Inferior parietal cortex (tissue), 1 donor: ENCODE data around the gene FGL2.
"Not testable (repeated sequence)": the region's sequence is repeated elsewhere in the genome, so short reads cannot be mapped to it uniquely, and the experiment has no call there.

Experiments
- DNase-seq: peaks from one replicate; pipeline ENCODE4 v3.0.0-alpha.2; 2016; ENCODE audit errors: extremely low spot score

Gene FGL2

DNA sequence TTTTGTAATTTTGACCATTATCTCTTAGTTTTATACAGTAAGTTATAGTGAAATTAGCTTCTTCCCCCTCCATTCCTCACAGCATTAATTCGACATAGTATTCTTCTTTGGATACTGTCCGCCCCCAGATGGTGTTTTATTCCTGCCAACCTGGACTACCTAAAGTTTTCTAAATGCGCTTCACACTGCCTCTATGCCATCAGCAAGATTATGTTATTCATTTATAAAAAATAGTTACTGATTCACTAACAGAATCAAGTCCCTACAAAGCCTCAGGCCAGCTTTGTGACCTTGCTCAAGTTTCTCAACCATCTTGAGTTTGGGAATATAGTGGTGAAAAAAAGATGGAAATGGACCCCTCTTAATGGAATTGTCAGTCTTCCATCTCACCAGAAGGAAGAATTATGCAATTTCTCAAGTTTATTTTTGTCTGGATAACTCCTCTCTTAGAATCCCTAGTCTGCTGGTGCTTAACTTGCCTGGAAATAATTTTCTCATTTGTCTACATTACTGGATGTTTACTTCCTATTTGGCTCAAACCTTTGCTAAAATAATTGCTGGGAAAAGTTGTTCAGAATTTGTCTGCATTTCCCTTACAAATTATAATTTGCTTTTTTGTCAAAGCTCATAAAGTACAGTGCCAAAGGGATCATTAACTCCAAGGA lies 16.7 kb upstream of the FGL2 start:
- no peak for DNase-seq

GRCh38 chr7:77209479-77210139 lies 10.0 kb upstream of the FGL2 start:
- no peak for DNase-seq

DNA sequence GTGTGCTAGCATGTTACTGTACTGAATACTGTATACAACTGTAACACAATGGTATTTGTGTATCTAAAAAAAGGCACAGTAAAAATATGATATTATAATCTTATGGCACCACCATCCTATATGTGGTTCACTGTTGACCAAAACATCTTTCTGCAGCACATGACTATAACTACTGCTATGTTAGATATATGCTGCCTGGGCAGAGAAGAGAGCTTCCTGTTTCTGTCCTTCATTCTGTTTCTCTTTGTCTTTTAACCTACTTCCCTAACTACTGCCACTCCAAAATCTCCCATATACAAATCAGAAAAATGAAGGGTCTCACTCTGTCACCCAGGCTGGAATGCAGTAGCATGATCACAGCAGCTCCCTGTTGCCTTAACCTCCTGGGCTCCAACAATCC lies 8.8 kb upstream of the FGL2 start:
- no peak for DNase-seq

DNA sequence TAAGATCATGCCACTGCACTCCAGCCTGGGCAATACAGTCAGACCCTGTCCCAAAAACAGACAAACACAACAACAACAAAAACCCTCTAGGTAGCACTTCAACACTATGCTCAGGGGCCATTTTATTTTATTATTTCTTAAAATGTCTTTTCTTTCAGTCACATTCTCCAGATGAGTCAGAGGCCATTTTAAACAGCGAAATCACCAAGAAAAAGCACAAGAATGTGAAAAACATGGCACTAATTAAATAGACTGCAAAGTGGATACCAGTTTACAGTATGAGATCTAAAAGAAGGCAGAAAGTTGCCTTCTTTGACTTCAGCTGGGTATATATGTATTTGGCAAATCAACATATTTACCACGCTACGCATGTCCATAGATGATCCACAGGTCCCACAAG lies 6.1 kb upstream of the FGL2 start:
- no peak for DNase-seq

GRCh38 chr7:77202481-77202976 lies 2.9 kb upstream of the FGL2 start:
- DNase-seq = no peak

- DNase-seq = no peak
Observed at GRCh38 chr7:77200542-77200941, 923 bp upstream of the FGL2 start.

GRCh38 chr7:77197141-77197540 lies 2.5 kb downstream of the FGL2 start:
- DNase-seq = no peak

DNA sequence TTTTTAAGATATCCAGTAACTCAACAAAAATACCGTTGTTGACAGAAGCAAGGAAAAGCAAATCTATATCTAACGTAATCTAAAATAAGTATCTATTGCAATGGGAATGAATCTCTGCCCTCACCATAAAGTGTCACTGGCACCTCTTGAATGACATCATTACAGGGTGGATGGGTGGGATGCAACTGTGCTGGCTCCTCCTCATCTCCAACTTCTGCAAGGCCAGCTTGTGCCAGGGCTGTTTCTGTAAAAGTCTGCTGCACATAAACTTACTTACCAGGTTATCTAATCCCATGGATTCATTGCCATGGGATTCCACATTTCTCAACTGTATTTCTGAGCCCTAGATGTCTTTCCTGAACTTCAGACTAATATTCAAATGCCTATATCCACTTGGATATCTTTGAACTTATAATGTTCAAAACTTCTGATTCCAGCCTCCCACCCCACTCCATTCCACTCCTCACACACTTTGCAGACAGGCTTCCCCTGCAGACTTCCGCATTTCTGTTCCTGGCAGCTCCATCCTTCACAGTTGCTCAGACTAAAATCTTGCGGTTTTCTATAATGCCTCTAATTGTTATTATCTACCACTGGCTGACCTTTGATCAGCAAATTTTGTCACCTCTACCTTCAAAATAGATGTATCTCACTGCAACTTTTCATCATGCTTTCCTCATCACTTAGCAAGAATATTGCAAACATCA lies 10.7 kb downstream of the FGL2 start:
- no peak for DNase-seq

GRCh38 chr7:77185866-77186265 lies 13.8 kb downstream of the FGL2 start:
- no peak for DNase-seq

GRCh38 chr7:77184990-77185389 lies 14.6 kb downstream of the FGL2 start:
- no peak for DNase-seq

DNA sequence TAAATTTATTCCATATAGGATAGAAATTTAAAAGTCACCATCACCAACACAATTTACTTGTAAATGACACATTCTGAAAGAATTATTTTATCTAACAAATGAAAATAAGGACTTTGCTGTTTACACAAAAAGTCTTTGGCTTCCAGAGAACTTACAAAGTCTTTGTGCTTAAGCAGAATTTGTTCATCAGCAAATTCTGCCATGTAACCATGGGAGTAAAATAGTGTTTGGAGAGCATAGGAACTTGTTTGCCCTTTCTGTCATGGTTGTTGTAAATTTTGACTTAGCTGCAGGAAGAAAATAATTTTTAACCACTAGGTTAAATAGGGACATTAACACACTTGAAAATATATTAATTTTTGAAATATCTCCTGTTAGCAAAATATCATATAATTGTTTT lies 15.2 kb downstream of the FGL2 start:
- no peak for DNase-seq

DNA sequence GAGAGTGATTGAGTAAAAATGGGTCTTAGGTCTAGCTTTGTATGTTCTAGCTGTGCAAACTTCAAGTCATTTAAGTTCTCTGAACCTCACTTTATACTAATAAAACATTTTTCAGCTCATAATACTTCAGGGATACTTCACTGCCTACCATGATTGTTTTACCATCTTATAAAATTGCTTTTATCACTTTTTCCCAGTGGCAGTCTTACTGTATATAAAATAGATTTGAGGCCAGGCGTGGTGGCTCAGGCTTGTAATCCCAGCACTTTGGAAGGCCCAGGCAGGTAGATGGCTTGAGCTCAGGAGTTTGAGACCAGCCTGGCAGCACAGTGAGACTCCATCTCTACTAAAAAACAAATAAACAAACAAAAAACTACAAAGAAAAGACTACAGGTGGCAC lies 17.4 kb downstream of the FGL2 start:
- no peak for DNase-seq

DNA sequence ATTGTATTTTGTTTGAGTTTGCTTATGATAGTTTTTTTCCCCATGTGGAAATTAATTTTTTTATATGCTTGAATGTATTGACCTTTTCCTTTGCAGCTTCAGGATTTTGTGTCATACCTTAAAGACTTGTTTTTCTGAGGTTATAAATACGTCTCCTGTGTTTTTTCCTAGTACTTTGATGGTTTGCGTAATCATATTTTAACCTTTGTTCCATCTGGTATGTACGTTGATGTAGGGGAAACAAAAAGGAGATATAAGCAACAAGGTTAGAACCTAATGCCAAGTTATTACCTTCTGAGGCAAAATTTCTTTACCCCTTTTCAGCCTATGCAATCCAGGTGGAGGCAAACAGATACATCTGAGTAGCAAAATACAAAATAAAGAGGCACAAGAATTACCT lies 17.9 kb downstream of the FGL2 start:
- DNase-seq = no peak

DNA sequence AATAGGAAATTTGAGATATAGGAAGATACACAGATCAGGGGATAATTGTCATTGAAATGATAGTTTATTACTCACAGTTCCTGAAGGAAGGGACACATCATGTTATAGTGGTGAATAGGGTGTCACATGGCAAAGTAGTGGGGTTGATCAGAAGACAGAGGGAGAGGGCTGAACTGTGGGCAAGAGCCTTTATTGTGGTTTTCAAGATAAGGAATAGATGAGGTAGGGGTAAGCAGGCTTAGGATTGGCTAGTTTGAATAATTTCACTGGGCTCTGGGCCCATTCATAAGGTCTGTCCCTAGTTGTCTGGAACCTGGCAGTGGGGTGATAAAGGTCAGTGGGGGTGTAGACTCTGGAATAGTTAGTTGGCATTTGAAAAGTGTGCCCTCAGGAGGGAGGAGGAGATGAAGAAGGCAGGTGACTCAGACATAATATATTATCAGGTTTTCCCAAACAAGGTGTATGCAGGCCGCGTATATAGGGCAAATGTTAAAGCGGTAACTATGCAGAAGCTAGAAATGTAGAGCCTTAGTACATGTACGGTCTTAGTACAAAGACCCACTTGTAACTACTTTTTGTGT lies 18.5 kb downstream of the FGL2 start:
- no peak for DNase-seq

GRCh38 chr7:77178024-77178423 lies 21.6 kb downstream of the FGL2 start:
- DNase-seq = not testable (repeated sequence)

DNA sequence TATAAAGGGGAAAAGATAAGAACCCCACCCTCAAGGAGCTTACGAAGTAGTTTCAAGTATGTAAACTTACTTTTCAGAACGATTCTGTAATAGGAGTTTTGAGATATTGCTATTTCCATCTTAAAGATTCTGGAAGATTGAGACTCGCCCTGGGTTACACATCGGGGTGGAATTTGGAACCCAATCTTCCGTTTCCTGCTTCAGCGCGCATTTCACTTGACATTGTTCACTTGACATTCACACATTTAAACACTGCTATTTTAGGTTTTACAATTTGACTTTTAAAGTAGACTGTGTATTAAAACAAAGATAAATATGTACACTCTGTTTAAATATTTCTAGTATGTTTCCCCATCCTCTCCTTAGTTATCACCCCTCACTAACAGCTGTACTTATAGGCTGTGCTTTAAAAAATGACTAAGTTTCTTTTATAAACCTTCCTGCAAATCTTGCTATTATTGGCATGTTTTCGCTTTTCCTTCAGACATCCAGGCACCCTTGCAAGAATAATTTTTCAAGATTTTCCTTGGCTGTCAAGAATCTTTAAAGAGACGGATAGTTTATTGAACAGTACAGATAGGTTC lies 22.2 kb downstream of the FGL2 start:
- DNase-seq = not testable (repeated sequence)

- not testable (repeated sequence) for DNase-seq
Observed at GRCh38 chr7:77175274-77175800, 24.3 kb downstream of the FGL2 start.

DNA sequence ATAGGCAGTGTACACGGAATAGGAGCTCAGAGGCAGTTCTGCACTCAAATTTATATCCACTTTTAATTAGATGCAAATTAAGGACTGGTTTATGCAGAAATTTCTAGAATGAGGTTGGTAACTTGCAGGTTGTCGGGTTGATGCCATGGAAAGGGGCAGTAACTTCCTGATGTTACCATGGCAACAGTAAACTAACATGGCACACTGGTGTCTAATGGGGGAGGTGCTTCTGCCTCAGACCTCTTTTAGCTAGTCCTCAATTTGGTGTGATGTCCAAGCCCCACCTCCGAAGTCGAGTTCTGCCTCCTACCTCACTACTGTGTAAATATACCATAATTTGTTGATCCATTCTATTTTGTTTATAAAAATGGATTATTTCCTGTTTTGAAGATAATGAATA lies 25.2 kb downstream of the FGL2 start:
- DNase-seq = not testable (repeated sequence)

DNA sequence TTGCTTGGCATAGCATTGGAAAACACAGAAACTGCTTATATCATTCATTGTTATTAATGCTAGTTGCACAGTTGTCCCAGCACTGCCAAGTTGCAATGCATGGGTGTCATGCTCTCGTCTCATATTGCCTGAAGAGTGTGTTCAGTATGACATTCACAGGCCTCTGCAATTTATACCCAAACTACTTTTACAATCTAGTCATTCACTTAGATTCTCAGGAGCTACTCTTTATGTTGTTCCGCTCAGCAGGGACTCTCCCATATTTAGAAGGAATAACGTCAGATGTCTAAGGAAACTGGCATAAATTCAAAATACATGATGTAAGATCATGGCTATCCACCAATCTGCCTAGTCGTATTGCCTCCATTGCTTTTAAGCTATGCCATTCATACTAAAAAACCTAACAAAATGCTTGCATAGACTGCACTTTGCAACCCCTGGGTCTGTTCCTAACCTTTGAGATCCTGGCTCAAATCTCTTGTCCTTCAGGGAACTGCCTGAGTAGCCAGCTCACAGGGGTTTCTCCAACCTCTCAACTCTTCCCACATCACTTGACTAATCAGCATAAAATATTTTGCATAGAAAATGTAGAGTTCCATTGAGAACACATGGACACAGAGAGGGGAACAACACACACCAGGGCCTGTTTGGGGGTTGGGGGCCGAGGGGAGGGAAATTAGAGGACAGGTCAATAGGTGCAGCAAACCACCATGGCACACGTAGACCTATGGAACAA lies 27.0 kb downstream of the FGL2 start:
- not testable (repeated sequence) for DNase-seq

DNA sequence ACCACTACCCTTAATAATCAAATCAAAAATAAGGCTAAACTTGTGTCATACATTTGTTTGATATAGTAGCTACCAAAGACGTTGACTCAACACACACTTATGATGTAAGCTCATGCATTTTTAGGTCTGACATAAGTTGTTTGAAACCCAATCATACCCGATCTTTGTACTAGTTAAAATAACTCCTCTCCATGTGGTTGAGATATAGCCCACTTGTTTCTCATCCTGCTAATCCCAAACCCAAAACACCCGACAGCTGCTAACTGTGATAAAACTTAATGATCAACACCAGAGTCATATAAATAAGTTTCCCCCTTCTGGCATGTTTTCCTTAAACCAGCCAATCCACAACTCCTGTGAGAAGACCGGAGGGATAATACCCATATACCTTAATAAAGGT lies 28.5 kb downstream of the FGL2 start:
- not testable (repeated sequence) for DNase-seq

DNA sequence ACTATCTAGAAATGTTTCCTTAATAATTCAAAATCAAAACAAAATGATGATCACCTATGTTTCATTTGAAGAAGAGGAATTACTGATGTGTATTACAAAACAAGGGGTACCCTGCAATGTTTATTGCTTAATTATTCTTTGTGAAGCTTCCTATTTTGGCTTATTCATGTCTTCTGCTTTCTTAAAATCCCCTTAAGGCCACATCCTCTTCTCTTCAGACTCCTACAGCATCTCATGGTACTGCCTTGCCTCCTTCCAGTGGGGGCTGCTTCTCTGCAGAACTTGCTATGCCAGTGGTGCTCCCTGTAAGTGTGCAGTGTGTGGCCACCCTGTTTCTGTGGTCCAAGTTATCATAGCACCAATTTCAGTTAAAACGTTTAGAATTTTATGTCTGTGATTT lies 42.2 kb downstream of the FGL2 start:
- DNase-seq = peak; percentile 2
